CD4-positive, alpha-beta memory T cell (primary cell): ENCODE measurements around the gene RCOR2. TPM values are rescaled to one million over a fixed set of nuclear protein-coding genes. Genes with fewer than 3 reads are reported as not detected.
A peak's percentile ranks its signal among the peaks of the same experiment; 100 is the strongest.

Experiments used
- CTCF ChIA-PET: fragments of 350-600 bp; sonication (Branson Sonifier 250); formaldehyde crosslinking; loops from one replicate; lab custom pipeline; 2021; ENCODE audit warnings: inconsistent platforms; ENCODE audit not compliant: partially characterized antibody; lab: Charles Lee
- POLR2A ChIA-PET: fragments of 350-600 bp; sonication (Branson Sonifier 250); formaldehyde crosslinking; loops from one replicate; lab custom pipeline; 2021; ENCODE audit not compliant: partially characterized antibody; lab: Charles Lee
- DNase-seq, 5 donors: peaks; one replicate each; pipeline versions ENCODE4 v3.0.0 to v3.0.0-alpha.2; 2020 to 2022; ENCODE audit warnings: mixed read lengths in 1 of 5
- H3K27ac ChIP-seq: one replicate; pipeline ENCODE4 v1.7.0; 2013; ENCODE audit warnings: low read depth, low read length
- H3K27me3 ChIP-seq: 2 replicates; pipeline ENCODE4 v1.7.0; 2013; ENCODE audit warnings: mild to moderate bottlenecking, low read length, moderate library complexity; ENCODE audit not compliant: insufficient read depth
- H3K36me3 ChIP-seq: 2 replicates; pipeline ENCODE4 v1.7.0; 2013; ENCODE audit warnings: mild to moderate bottlenecking, low read length, moderate library complexity; ENCODE audit not compliant: insufficient read depth
- H3K4me1 ChIP-seq: 2 replicates; pipeline ENCODE4 v1.7.0; 2013; ENCODE audit warnings: mild to moderate bottlenecking, low read length, moderate library complexity; ENCODE audit not compliant: insufficient read depth
- H3K4me3 ChIP-seq, 2 donors: one replicate each; pipeline ENCODE4 v1.7.0; 2013; ENCODE audit warnings: low read length in 2 of 2, mild to moderate bottlenecking in 1 of 2
- H3K9me3 ChIP-seq, 2 donors: one replicate each; pipeline ENCODE4 v1.7.0; 2013; ENCODE audit warnings: low read length in 2 of 2, control low read depth in 1 of 2; ENCODE audit not compliant: control insufficient read depth in 1 of 2
- H3K27ac Mint-ChIP-seq, 7 donors: one replicate each; pipeline ENCODE4 v1.8.0; 2020 to 2021; ENCODE audit warnings: mixed read lengths in 7 of 7, mild to moderate bottlenecking in 6 of 7, inconsistent platforms in 3 of 7, moderate library complexity in 3 of 7
- H3K27me3 Mint-ChIP-seq, 2 donors: one replicate each; pipeline ENCODE4 v1.8.0; 2020 to 2021; ENCODE audit warnings: mixed read lengths in 2 of 2
- H3K36me3 Mint-ChIP-seq, 2 donors: one replicate each; pipeline ENCODE4 v1.8.0; 2020 to 2021; ENCODE audit warnings: mixed read lengths in 2 of 2, inconsistent platforms in 1 of 2, mild to moderate bottlenecking in 1 of 2
- H3K4me1 Mint-ChIP-seq, 4 donors: one replicate each; pipeline ENCODE4 v1.8.0; 2020 to 2021; ENCODE audit warnings: mixed read lengths in 4 of 4, mild to moderate bottlenecking in 1 of 4
- H3K4me3 Mint-ChIP-seq, 8 donors: one replicate each; pipeline ENCODE4 v1.8.0; 2020 to 2021; ENCODE audit warnings: mixed read lengths in 8 of 8, mild to moderate bottlenecking in 7 of 8, moderate library complexity in 6 of 8, inconsistent platforms in 3 of 8
- H3K9me3 Mint-ChIP-seq, 8 donors: one replicate each; pipeline ENCODE4 v1.8.0; 2020 to 2021; ENCODE audit warnings: mixed read lengths in 8 of 8, mild to moderate bottlenecking in 5 of 8, inconsistent platforms in 3 of 8, moderate library complexity in 1 of 8
- intact Hi-C: fragments of 100-400 bp; cut with micrococcal nuclease; formaldehyde crosslinking; loops from one replicate; pipeline ENCODE4 v1.15.1; 2023
- polyA plus RNA-seq, 2 donors: library from polyadenylated mRNA; unstranded; fragments of 300-500 nt; fragmentation: Illumina TruSeq; gene quantifications; one replicate each; pipeline ENCODE4 v1.2.3, GENCODE V29; 2021
- total RNA-seq, 2 experiments: library from RNA; stranded (reverse); gene quantifications; one replicate each; pipeline ENCODE4 v1.2.3, GENCODE V29; 2021

RCOR2 gene
- total and polyA plus RNA-seq, 4 experiments from 2014 or later: not detected

DNA sequence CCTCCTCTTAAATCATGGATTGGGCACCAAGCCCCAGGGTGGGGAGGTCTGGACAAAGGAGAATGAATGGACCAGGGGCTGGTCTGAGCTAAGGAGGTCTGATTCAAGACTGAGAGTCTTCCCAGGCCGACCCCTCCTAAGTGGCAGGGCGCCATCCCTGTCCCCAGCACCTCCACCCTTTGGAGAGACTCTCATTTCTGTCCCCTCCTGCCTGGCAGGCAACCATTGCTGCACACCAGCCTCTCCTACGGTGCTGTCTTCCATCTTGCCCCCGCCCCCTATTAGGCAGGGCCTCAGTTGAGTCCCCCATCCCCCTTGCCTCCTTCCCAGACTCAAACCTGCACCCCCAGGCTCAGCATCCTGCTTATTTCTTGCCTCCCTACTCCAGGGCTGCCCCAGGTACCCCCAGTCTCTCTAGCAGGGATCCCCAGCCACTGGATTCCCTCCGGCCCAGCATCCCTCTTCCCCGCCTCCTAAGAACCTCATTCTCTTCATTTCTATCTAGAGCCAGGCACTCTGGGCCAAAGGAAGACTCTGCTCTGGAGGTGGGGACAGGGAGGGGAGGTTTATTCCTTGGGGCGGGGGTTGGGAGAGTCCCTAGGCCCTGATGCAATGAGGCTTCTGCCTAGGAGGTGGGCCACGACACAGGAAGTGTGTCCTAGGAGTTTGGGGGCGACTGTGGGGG, 1.7 kb upstream of the RCOR2 start:
- no peak overlapping the region for H3K4me3 ChIP-seq
- Mint-ChIP-seq H3K36me3 (no peaks in the 10 kb centered on the region), H3K27me3 (no peaks in the 10 kb centered on the region), H3K4me3 (peak overlapping the region in 7 of 8 donors; percentile 49 to 85 (median 68)), H3K27ac (peak overlapping the region in 6 of 7 donors; percentile 17 to 87 (median 80)), H3K9me3 (no peaks in the 10 kb centered on the region), H3K4me1 (peaks cover 8 to 26% (median 11%) of the 10 kb centered on the region in 4 donors)
- ChIA-PET POLR2A (interaction anchor here (1.1 kb wide), 1 partner anchor 43 kb away, joined by 3 read pairs; no protein-coding TSS in a partner anchor), CTCF (interaction anchor here (1.1 to 6.2 kb wide), 2 partner anchors 12 to 81 kb away, joined by 3 to 74 read pairs; partner anchors contain the start of gene MARK2)
- H3K36me3 ChIP-seq: no peaks in the 10 kb centered on the region
- peaks cover 28% of the 10 kb centered on the region for H3K4me1 ChIP-seq
- H3K27me3 ChIP-seq: no peaks in the 10 kb centered on the region
- no peak overlapping the region for H3K27ac ChIP-seq
- no peaks in the 10 kb centered on the region for H3K9me3 ChIP-seq
- intact Hi-C loops: no loop called here
- no peak for DNase-seq

- peaks cover 28% of the 10 kb centered on the region for H3K4me1 ChIP-seq
- no peak overlapping the region for H3K27ac ChIP-seq
- Mint-ChIP-seq H3K27ac (peak overlapping the region in 2 of 7 donors; percentile 80 to 84), H3K4me1 (peaks cover 8 to 26% (median 11%) of the 10 kb centered on the region in 4 donors), H3K36me3 (no peaks in the 10 kb centered on the region), H3K27me3 (no peaks in the 10 kb centered on the region), H3K4me3 (peak overlapping the region; percentile 66 to 89 (median 76)), H3K9me3 (no peaks in the 10 kb centered on the region)
- H3K27me3 ChIP-seq: no peaks in the 10 kb centered on the region
- ChIA-PET POLR2A (interaction anchor here (1.0 to 3.1 kb wide), 5 partner anchors 11 to 79 kb away, joined by 3 to 21 read pairs (median 3); partner anchors contain the start of genes MARK2 and NAA40), CTCF (interaction anchor here (1.1 to 6.2 kb wide), 4 partner anchors 8 to 81 kb away, joined by 3 to 74 read pairs (median 5); partner anchors contain the start of gene MARK2)
- DNase-seq: peak in 2 of 5 donors; percentile 35 to 67
- H3K9me3 ChIP-seq: no peaks in the 10 kb centered on the region
- H3K4me3 ChIP-seq: peak overlapping the region; percentile 38 to 42
- no peaks in the 10 kb centered on the region for H3K36me3 ChIP-seq
- intact Hi-C loops: loop anchor here (2.0 kb wide), 1 partner anchor 21 kb away; the partner anchor contains the start of gene NAA40
These were observed 935 bp upstream of the RCOR2 start for GRCh38 chr11:63917692-63918506.

GRCh38 chr11:63915961-63916836, 765 bp downstream of the RCOR2 start:
- Histone ChIP-seq H3K36me3 (no peaks in the 10 kb centered on the region), H3K9me3 (no peaks in the 10 kb centered on the region), H3K27me3 (no peaks in the 10 kb centered on the region), H3K4me1 (peaks cover 28% of the 10 kb centered on the region), H3K27ac (no peak overlapping the region), H3K4me3 (peak overlapping the region in 1 of 2 donors; percentile 45)
- CTCF ChIA-PET: interaction anchor here (1.0 to 6.2 kb wide), 2 partner anchors 79 to 80 kb away, joined by 4 to 74 read pairs; partner anchors contain the start of gene MARK2
- Mint-ChIP-seq H3K9me3 (no peaks in the 10 kb centered on the region), H3K4me3 (peak overlapping the region; percentile 72 to 87 (median 78)), H3K36me3 (peaks cover 0 to 3% of the 10 kb centered on the region in 2 donors), H3K27ac (peak overlapping the region in 2 of 7 donors; percentile 42 to 70), H3K4me1 (peaks cover 8 to 26% (median 12%) of the 10 kb centered on the region in 4 donors), H3K27me3 (no peaks in the 10 kb centered on the region)
- POLR2A ChIA-PET: interaction anchor here (1.3 to 3.1 kb wide), 3 partner anchors 9 to 77 kb away, joined by 3 to 21 read pairs (median 6); partner anchors contain the start of gene MARK2
- intact Hi-C loops: loop anchor here (2.0 kb wide), 1 partner anchor 23 kb away; the partner anchor contains the start of gene NAA40
- no peak for DNase-seq

GRCh38 chr11:63914896-63915691, 1.9 kb downstream of the RCOR2 start:
- Histone ChIP-seq H3K9me3 (no peaks in the 10 kb centered on the region), H3K36me3 (no peaks in the 10 kb centered on the region), H3K27me3 (no peaks in the 10 kb centered on the region), H3K4me3 (no peak overlapping the region), H3K4me1 (peaks cover 28% of the 10 kb centered on the region), H3K27ac (no peak overlapping the region)
- POLR2A ChIA-PET: interaction anchor here (1.3 to 3.1 kb wide), 3 partner anchors 31 to 77 kb away, joined by 3 to 21 read pairs (median 6); partner anchors contain the start of gene MARK2
- Mint-ChIP-seq H3K27ac (no peak overlapping the region), H3K36me3 (peaks cover 0 to 8% of the 10 kb centered on the region in 2 donors), H3K4me1 (peaks cover 8 to 26% (median 12%) of the 10 kb centered on the region in 4 donors), H3K9me3 (no peaks in the 10 kb centered on the region), H3K27me3 (no peaks in the 10 kb centered on the region), H3K4me3 (peak overlapping the region in 7 of 8 donors; percentile 22 to 59 (median 49))
- intact Hi-C loops: no loop called here
- DNase-seq: no peak
- CTCF ChIA-PET: interaction anchor here (1.0 to 2.0 kb wide), 3 partner anchors 14 to 79 kb away, joined by 4 to 10 read pairs (median 4); partner anchors contain the start of gene MARK2

DNA sequence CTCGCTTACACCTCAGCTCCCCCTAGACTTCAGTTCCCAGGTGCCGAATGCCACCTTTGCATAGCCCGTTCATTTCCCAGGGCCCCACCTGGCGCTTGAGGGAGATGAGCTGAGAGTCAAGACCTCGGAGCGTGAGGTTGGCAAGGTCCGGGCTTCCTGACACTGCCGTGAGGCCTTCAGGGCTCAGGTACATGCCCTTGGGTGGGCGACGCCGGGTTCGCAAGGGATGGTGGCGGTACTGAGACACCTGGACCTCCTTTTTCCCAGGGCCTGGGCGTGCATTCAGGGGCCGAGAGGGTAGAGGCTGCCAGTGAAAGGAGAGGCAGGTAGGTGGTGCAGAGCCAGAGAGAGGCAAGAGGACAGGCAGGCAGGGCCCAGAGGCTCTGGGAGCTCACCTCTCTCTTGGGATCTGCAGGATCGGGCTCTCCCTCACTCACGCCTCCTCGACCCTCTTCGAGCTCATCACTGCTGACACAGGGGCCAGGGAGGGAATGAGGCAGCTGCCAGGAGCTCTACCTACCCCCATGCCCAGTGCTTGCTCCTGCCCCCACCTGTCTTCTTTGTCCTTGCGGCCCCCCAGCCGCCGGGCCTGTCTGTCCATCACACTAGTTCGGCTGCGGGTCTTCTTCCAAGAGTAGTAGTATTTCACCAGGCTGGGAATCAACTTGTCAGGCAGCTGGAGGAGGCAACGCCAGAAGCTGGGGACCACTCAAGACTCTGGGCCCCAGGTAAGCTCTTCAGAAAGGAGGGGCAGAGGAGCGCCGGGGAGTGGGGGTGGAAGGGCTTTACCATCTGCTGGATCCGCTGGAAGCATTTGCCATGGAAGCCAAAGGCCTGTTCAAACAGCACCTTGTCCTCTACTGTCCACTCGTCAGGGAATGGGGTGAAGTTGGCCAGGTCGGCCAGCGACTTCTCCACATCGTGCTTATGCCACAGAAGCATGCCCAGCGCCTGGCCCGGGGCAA, 2.8 kb downstream of the RCOR2 start:
- peaks cover 0 to 12% of the 10 kb centered on the region in 2 donors for H3K36me3 Mint-ChIP-seq
- CTCF ChIA-PET: interaction anchor here (0.9 to 2.0 kb wide), 3 partner anchors 13 to 239 kb away, joined by 3 to 10 read pairs (median 4); partner anchors contain the start of gene MARK2
- Histone ChIP-seq H3K4me1 (peaks cover 28% of the 10 kb centered on the region), H3K27ac (no peak overlapping the region), H3K36me3 (peaks cover under 1% of the 10 kb centered on the region), H3K9me3 (no peaks in the 10 kb centered on the region), H3K4me3 (no peak overlapping the region), H3K27me3 (no peaks in the 10 kb centered on the region)
- POLR2A ChIA-PET: interaction anchor here (1.4 kb wide), 1 partner anchor 76 kb away, joined by 6 read pairs; the partner anchor contains the start of gene MARK2
- H3K27me3 Mint-ChIP-seq: no peaks in the 10 kb centered on the region
- H3K27ac Mint-ChIP-seq: no peak overlapping the region
- peaks cover 8 to 21% (median 12%) of the 10 kb centered on the region in 4 donors for H3K4me1 Mint-ChIP-seq
- H3K9me3 Mint-ChIP-seq: no peaks in the 10 kb centered on the region
- DNase-seq: no peak
- peak overlapping the region in 1 of 8 donors; percentile 20 for H3K4me3 Mint-ChIP-seq
- intact Hi-C loops: no loop called here
